Neuronal stem cell (in vitro differentiated cells): Measurements from ENCODE around the gene FSHR.

Experiments used
- DNase-seq: peaks from one replicate; pipeline ENCODE4 v3.0.0-alpha.2; 2013; ENCODE audit warnings: low spot score
- H2AFZ ChIP-seq: one replicate; pipeline ENCODE4 v1.6.1; 2013; ENCODE audit warnings: mild to moderate bottlenecking, low read length, inconsistent platforms
- H2AK5ac ChIP-seq: 2 replicates; pipeline ENCODE4 v1.6.1; 2013; ENCODE audit warnings: low read depth, mild to moderate bottlenecking, inconsistent platforms, low read length, moderate library complexity, mixed read lengths
- H2BK120ac ChIP-seq: 2 replicates; pipeline ENCODE4 v1.6.1; 2013; ENCODE audit warnings: low read depth, mild to moderate bottlenecking, inconsistent platforms, low read length, moderate library complexity, mixed read lengths
- H2BK12ac ChIP-seq: one replicate; pipeline ENCODE4 v1.6.1; 2013; ENCODE audit warnings: low read length, inconsistent platforms
- H2BK15ac ChIP-seq: 2 replicates; pipeline ENCODE4 v1.6.1; 2013; ENCODE audit warnings: mild to moderate bottlenecking, low read length, inconsistent platforms, mixed read lengths
- H2BK5ac ChIP-seq: one replicate; pipeline ENCODE4 v1.6.1; 2013; ENCODE audit warnings: inconsistent platforms, mild to moderate bottlenecking, low read length, moderate library complexity
- H3K14ac ChIP-seq: one replicate; pipeline ENCODE4 v1.6.1; 2013; ENCODE audit warnings: low read length, inconsistent platforms
- H3K18ac ChIP-seq: 2 replicates; pipeline ENCODE4 v1.6.1; 2013; ENCODE audit warnings: low read length, inconsistent platforms
- H3K23ac ChIP-seq: 2 replicates; pipeline ENCODE4 v1.6.1; 2013; ENCODE audit warnings: low read depth, mild to moderate bottlenecking, mixed read lengths, low read length, inconsistent platforms; ENCODE audit not compliant: poor library complexity
- H3K27ac ChIP-seq: replicated peaks from 3 replicates; pipeline ENCODE4 v1.5.1; 2013; ENCODE audit warnings: low read length, inconsistent platforms
- H3K27me3 ChIP-seq, 3 experiments: 2 replicates each; pipeline ENCODE4 v1.6.1; 2013; ENCODE audit warnings: low read length in 3 of 3, mild to moderate bottlenecking in 2 of 3, inconsistent platforms in 1 of 3, low read depth in 1 of 3, mixed read lengths in 1 of 3, moderate library complexity in 1 of 3; ENCODE audit not compliant: control insufficient read depth in 3 of 3, insufficient read depth in 3 of 3
- H3K36me3 ChIP-seq, 2 donors: replicated peaks in 1 of 2; 2 replicates each; pipeline ENCODE4 v1.6.1; 2013; ENCODE audit warnings: low read length in 2 of 2; ENCODE audit not compliant: control insufficient read depth in 2 of 2, insufficient read depth in 2 of 2
- H3K4ac ChIP-seq: 2 replicates; pipeline ENCODE4 v1.6.1; 2013; ENCODE audit warnings: inconsistent platforms, mild to moderate bottlenecking, low read length, moderate library complexity
- H3K4me1 ChIP-seq, 2 donors: 1 replicate in 1 of 2; 2 replicates in 1 of 2; pipeline ENCODE4 v1.6.1; 2013; ENCODE audit warnings: low read length in 2 of 2, low read depth in 1 of 2; ENCODE audit not compliant: control insufficient read depth in 2 of 2, insufficient read depth in 1 of 2
- H3K4me2 ChIP-seq: one replicate; pipeline ENCODE4 v1.6.1; 2013; ENCODE audit warnings: mild to moderate bottlenecking, low read length, inconsistent platforms; ENCODE audit not compliant: insufficient read depth, poor library complexity, severe bottlenecking
- H3K4me3 ChIP-seq, 2 donors: 2 replicates each; pipeline ENCODE4 v1.5.1; 2013; ENCODE audit warnings: low read length in 2 of 2, mild to moderate bottlenecking in 2 of 2, inconsistent platforms in 1 of 2, moderate library complexity in 1 of 2
- H3K79me1 ChIP-seq: one replicate; pipeline ENCODE4 v1.6.1; 2013; ENCODE audit warnings: low read depth, mild to moderate bottlenecking, inconsistent platforms, low read length, moderate library complexity
- H3K9ac ChIP-seq: one replicate; pipeline ENCODE4 v1.6.1; 2013; ENCODE audit warnings: mild to moderate bottlenecking, low read depth, low read length, inconsistent platforms; ENCODE audit not compliant: poor library complexity
- H3K9me3 ChIP-seq, 2 donors: replicated peaks in 1 of 2; 2 replicates each; pipeline versions ENCODE3 to v1.6.1; 2013; ENCODE audit warnings: low read length in 2 of 2, mild to moderate bottlenecking in 2 of 2, inconsistent platforms in 1 of 2, low read depth in 1 of 2, mixed read lengths in 1 of 2, moderate library complexity in 1 of 2; ENCODE audit not compliant: control insufficient read depth in 2 of 2, insufficient read depth in 1 of 2
- H4K8ac ChIP-seq: one replicate; pipeline ENCODE4 v1.6.1; 2013; ENCODE audit warnings: low read depth, mild to moderate bottlenecking, inconsistent platforms, low read length, moderate library complexity
- H4K91ac ChIP-seq: one replicate; pipeline ENCODE4 v1.6.1; 2013; ENCODE audit warnings: low read length, low read depth, mild to moderate bottlenecking, inconsistent platforms; ENCODE audit not compliant: poor library complexity
- WGBS, 2 donors: extraction: QIAGEN DNeasy Blood & Tissue Kit; methylation state at CpG; one replicate each; pipeline ENCODE4 v1.1.7; 2013; ENCODE audit warnings: missing lambda C conversion rate in 2 of 2, mixed read lengths in 1 of 2; ENCODE audit not compliant: insufficient read length in 2 of 2, insufficient replicate concordance in 1 of 2; ENCODE audit errors: extremely low coverage in 2 of 2; 5-methylcytosine and 5-hydroxymethylcytosine counted together

Gene FSHR

GRCh38 chr2:49005261-49005660 lies 149.1 kb downstream of the FSHR start:
- no peak overlapping the region for H3K14ac ChIP-seq
- no peaks in the 10 kb centered on the region for H3K36me3 ChIP-seq
- no peaks in the 10 kb centered on the region for H3K4me1 ChIP-seq
- no peak overlapping the region for H3K4ac ChIP-seq
- no peaks in the 10 kb centered on the region for H3K27me3 ChIP-seq
- no peak overlapping the region for H2AFZ ChIP-seq
- H3K4me2 ChIP-seq, result no peak overlapping the region
- H2BK12ac ChIP-seq, result no peak overlapping the region
- no peak overlapping the region for H2BK5ac ChIP-seq
- H3K9ac ChIP-seq, result no peak overlapping the region
- no peak overlapping the region for H2BK120ac ChIP-seq
- H2AK5ac ChIP-seq, result no peak overlapping the region
- no peak overlapping the region for H3K23ac ChIP-seq
- no peaks in the 10 kb centered on the region for H3K79me1 ChIP-seq
- no peak overlapping the region for H3K18ac ChIP-seq
- WGBS, 2 donors, result no CpG with 5 or more reads among the region's 3 CpGs
- no peak overlapping the region for H3K27ac ChIP-seq
- no peak for DNase-seq
- no peak overlapping the region for H4K91ac ChIP-seq
- no peak overlapping the region for H4K8ac ChIP-seq
- no peak overlapping the region for H2BK15ac ChIP-seq
- H3K4me3 ChIP-seq, result no peak overlapping the region
- peaks cover 0 to 2% of the 10 kb centered on the region in 2 donors for H3K9me3 ChIP-seq

DNA sequence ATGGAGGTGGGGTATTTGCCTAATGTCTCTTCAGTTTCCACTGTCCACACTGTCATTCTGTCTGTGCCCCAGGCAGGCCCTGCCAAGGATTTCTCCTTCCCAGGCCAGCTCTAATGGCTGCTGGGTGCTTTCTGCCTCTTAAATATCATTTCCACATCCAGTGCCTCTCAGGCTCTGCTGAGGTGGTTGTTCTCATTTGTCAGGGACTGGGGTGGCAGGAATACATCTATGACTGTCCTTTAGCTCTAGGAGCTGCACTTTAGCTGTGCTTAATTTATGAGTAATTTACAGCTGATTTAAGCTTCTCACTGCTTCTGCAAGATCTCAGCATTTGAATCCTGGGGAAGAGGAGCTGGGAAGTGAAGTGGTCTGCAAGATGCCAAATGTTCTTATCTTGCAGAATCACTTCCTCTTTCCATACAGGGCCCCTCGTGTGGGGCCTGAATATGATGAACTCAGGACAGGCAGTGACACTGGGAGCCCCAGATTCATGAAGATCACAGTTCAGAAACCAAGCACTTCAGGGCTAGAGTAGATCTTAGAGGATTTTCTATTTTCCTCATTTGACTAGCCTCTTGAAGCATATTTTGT lies 150.2 kb downstream of the FSHR start:
- Histone ChIP-seq H3K14ac (no peak overlapping the region), H3K9ac (no peak overlapping the region), H2BK120ac (no peak overlapping the region), H4K91ac (no peak overlapping the region), H3K27me3 (no peaks in the 10 kb centered on the region), H3K4me3 (no peak overlapping the region), H3K4me1 (no peaks in the 10 kb centered on the region), H2BK12ac (no peak overlapping the region), H2BK15ac (no peak overlapping the region), H3K9me3 (peaks cover 0 to 2% of the 10 kb centered on the region in 2 donors), H2BK5ac (no peak overlapping the region), H3K79me1 (no peaks in the 10 kb centered on the region), H2AFZ (no peak overlapping the region), H2AK5ac (no peak overlapping the region), H3K18ac (no peak overlapping the region), H4K8ac (no peak overlapping the region), H3K4me2 (no peak overlapping the region), H3K36me3 (no peaks in the 10 kb centered on the region), H3K4ac (no peak overlapping the region), H3K23ac (no peak overlapping the region), H3K27ac (no peak overlapping the region)
- no peak for DNase-seq
- WGBS, 2 donors, result no CpG with 5 or more reads among the region's 1 CpG

DNA sequence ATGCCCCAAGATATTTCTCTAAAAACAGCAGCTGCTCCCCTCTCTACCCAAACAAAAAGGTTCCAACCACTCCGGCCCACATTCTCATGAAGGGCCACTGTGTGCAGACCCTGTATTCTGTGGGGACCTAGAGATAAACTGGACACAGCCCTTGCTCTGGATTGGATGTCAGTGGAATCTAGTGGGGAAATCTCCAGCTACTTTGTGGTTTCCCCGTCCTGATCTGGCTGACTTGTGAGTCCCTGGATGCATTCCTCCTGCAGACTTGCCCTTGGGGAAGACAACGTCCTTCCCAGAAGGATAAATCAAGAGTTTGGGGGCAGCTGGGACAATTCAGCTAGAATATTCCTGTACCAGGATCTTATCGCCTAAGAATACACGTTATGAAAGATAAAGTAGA lies 151.1 kb downstream of the FSHR start:
- Histone ChIP-seq H3K4me2 (no peak overlapping the region), H3K9ac (no peak overlapping the region), H3K4me1 (no peaks in the 10 kb centered on the region), H3K18ac (no peak overlapping the region), H4K8ac (no peak overlapping the region), H3K27me3 (no peaks in the 10 kb centered on the region), H2AFZ (no peak overlapping the region), H3K4me3 (no peak overlapping the region), H3K36me3 (no peaks in the 10 kb centered on the region), H2BK5ac (no peak overlapping the region), H2BK120ac (no peak overlapping the region), H3K23ac (no peak overlapping the region), H3K4ac (no peak overlapping the region), H3K79me1 (no peaks in the 10 kb centered on the region), H2BK12ac (no peak overlapping the region), H3K14ac (no peak overlapping the region), H2BK15ac (no peak overlapping the region), H3K9me3 (peaks cover 0 to 2% of the 10 kb centered on the region in 2 donors), H2AK5ac (no peak overlapping the region), H4K91ac (no peak overlapping the region), H3K27ac (no peak overlapping the region)
- WGBS, 2 donors, result no CpG with 5 or more reads among the region's 5 CpGs
- DNase-seq, result no peak

DNA sequence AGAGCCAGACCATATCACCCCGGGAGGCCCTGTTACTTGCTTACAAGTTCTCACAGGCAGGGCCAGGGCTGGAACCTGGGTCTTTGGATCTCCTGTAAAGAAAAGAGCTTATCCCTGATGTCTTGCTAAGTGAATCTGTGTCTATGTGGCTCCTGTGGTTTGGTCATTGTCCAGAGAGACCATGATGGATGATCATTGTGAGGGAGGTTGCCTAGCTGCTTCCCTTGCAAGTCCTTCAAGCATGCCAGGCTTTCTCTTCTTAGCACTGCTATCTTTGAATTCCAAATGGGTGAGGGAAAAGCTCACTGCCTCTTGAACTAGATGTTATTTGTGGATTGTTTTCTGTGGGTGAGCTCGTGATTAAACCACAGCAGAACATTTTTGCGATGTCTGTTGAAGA lies 151.6 kb downstream of the FSHR start:
- no peak overlapping the region for H2AK5ac ChIP-seq
- H3K4me1 ChIP-seq, result no peaks in the 10 kb centered on the region
- no peaks in the 10 kb centered on the region for H3K27me3 ChIP-seq
- H3K4me2 ChIP-seq, result no peak overlapping the region
- no peak overlapping the region for H3K4ac ChIP-seq
- no peak overlapping the region for H4K8ac ChIP-seq
- no peak overlapping the region for H3K14ac ChIP-seq
- no peak overlapping the region for H2BK12ac ChIP-seq
- no peak overlapping the region for H2AFZ ChIP-seq
- H3K36me3 ChIP-seq, result no peaks in the 10 kb centered on the region
- H2BK5ac ChIP-seq, result no peak overlapping the region
- WGBS, 2 donors, result no CpG with 5 or more reads among the region's 3 CpGs
- no peak overlapping the region for H2BK15ac ChIP-seq
- H3K18ac ChIP-seq, result no peak overlapping the region
- H3K9ac ChIP-seq, result no peak overlapping the region
- no peak overlapping the region for H2BK120ac ChIP-seq
- no peaks in the 10 kb centered on the region for H3K79me1 ChIP-seq
- no peak overlapping the region for H4K91ac ChIP-seq
- no peak overlapping the region for H3K27ac ChIP-seq
- no peak overlapping the region for H3K4me3 ChIP-seq
- no peak overlapping the region for H3K23ac ChIP-seq
- no peak for DNase-seq
- H3K9me3 ChIP-seq, result peaks cover 0 to 2% of the 10 kb centered on the region in 2 donors
